NCI-H69 (cell line): Measurements from ENCODE around the gene SCGB1A1.
A peak's percentile ranks its signal among the peaks of the same experiment; 100 is the strongest.

ENCODE experiments used
- DNase-seq: peaks from one replicate; lab custom pipeline; 2025; lab: John Stamatoyannopoulos, UW

Gene SCGB1A1

GRCh38 chr11:62398011-62398994 lies 20.5 kb upstream of the SCGB1A1 start:
- DNase-seq = no peak

DNA sequence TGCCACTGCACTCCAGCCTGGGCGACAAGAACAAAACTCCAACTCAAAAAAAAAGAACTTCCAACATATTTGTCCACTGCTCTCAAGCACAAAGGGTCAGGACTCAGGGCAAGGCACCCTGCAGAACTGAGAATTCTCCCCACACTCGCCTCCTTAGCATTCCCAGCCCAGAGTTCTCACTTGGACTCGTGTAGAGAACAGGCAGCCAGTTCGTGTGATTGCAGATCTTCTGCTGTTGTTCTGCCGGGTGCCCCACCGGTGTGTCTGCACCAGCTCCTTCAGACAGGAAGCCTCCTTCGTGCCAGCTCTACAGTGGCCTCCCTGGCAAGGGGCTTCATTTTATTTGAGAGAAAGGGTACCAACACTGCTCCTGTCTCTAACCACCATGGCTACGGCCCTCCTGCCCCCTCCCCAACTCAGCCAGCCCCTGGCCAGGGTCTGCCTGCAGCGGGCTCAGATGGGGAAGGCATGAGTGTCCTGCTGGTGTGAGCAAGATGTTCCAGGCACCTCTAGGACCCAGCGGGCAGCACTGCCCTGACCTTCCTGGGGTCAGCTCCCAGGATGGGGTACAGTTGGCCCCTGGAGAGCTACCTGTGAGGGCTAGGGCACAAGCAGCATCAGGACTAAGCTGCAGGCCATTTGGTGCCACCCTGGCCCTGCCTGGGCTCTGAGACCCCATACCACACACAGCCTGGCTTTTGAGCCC lies 19.5 kb upstream of the SCGB1A1 start:
- DNase-seq = no peak

GRCh38 chr11:62399878-62400266 lies 19.0 kb upstream of the SCGB1A1 start:
- no peak for DNase-seq

DNA sequence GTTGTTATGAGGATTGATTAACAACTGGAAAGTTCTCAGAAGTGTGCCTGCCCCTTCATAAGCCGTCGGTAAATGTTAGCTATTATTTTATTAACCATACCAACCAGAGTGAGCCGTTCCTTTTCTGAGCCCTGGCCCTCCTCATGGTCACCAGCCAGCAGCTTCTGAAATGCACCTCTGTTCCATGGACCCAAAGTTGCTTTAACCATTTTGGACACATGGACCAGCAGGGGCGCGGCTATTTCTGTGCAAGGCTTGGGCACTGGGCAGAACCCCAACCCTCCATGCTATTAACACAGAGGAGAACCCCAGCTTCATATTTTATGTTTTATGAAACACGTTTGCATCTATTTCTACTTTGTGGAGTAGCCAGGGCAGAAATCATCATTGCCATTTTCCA lies 18.6 kb upstream of the SCGB1A1 start:
- DNase-seq = no peak

DNA sequence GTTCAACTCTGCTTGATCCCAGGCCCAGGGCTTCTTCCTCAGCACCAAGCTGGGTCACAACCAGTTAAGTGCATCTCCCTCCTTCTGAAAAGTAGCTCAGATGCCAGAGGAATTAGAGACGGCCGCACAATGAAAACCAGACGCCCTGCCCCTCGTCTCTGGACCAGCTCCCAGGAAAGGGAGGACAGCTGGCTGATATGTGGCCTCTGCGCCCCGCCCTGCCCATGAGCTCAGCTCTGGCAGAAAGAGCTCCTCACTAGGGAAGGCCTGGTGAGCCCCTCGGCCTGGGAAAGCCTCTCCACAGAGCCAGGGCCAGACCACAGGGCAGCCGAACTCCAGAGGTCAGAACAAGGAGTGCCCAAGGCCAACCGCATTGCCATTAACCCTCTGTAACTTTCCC lies 18.1 kb upstream of the SCGB1A1 start:
- no peak for DNase-seq

- DNase-seq = no peak
Observed at GRCh38 chr11:62401356-62401755, 17.5 kb upstream of the SCGB1A1 start.

- DNase-seq = no peak
Observed at GRCh38 chr11:62401811-62402210, 17.0 kb upstream of the SCGB1A1 start.

DNA sequence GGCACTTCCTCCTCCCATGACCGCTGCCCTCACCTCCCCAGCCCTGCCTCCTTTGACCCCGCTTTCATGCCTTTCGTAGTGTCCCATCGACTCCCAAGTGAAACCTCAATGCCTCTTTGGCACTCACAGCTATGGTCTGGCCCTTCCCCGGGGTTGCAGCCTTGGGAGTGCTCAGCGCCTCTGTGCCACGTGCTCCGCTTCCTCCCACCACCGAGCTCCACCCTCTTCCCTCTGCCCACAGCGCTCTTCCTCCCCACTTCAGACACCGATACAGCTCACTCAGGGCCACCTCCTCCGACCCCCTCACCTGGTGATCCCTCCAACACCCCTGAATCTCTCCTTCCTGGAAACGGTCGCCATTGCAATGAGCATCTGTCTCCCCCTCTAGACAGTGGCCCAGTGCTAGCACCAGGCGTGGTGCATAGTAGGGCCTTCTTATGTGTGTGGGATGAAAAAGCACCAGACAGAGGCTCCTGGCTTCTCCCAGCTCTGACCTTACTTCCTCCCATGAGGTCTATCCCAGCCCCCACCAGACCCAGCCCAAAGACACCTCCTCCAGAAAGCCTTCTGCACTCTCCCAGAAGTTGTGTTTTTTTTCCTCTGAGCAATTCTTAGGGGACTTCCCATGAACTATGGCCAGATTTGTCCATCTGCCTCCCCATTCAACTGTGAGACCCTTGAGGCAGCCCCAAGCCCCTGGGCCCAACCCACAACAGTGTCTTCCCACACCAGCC lies 16.4 kb upstream of the SCGB1A1 start:
- DNase-seq = no peak

GRCh38 chr11:62402960-62403730 lies 15.7 kb upstream of the SCGB1A1 start:
- no peak for DNase-seq

GRCh38 chr11:62404435-62404834 lies 14.4 kb upstream of the SCGB1A1 start:
- DNase-seq = no peak

- peak; percentile 38 for DNase-seq
Observed at GRCh38 chr11:62404901-62405300, 13.9 kb upstream of the SCGB1A1 start.

DNA sequence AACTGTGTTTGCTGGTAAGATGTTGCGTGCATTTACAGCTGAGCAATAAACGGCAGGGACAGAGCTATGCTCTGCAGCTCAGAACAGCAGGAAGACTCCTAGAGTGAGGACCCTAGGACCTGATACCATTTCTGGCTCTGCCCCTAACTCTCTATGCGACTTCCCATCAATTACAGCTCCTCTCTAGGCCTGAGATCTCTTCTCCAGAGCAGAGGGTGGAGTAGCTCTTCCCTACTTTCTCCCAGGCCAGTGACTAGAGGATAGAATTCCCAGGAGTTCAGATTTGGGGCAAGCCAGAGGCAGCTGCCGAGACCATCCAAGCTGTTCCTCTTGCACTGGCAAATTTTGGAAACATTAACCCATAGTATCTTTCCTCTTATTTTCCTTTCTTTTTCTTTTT lies 12.8 kb upstream of the SCGB1A1 start:
- no peak for DNase-seq

DNA sequence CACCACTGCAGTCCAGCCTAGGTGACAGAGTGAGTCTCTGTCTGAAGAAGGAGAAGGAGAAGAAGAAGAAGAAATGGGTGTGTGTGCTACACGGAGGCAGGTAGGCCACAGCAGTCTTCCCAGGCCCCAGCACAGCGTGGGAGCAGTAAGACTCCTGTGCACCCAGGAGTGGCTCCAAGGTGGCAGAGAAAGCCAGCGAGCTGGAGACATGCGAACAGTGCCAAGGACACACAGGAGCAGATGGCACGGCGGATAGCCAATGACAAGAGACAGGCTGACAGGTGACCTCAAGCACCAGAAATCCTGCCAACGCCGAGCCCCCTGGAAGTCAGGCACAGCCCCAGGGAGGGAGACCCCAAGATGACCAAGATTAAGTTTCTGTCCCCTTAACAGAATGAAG lies 9.0 kb upstream of the SCGB1A1 start:
- DNase-seq = no peak

- no peak for DNase-seq
Observed at GRCh38 chr11:62410972-62411371, 7.9 kb upstream of the SCGB1A1 start.

GRCh38 chr11:62411524-62411923 lies 7.3 kb upstream of the SCGB1A1 start:
- no peak for DNase-seq

- peak; percentile 27 for DNase-seq
Observed at GRCh38 chr11:62413060-62413696, 5.7 kb upstream of the SCGB1A1 start.

DNA sequence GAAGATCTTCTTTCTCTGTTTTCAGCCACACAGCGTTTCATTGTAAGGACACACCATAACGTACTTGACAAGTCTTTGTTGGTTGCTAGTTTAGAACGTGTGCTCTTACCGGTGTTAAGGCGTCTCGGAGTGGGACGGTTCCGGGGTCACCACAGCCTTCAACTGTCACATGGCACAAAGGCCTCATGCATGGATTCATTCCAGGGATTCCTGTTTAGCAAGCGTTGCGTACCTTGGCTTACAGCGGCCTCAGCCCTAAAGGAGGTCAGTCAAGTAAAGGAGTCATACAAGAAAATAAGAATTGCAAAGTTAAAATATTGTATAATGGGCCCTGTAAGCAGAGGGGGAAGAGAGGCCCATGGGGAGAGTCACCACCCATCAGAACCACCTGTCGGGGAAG lies 2.2 kb upstream of the SCGB1A1 start:
- DNase-seq = no peak

GRCh38 chr11:62418136-62418535 lies 697 bp upstream of the SCGB1A1 start:
- no peak for DNase-seq

DNA sequence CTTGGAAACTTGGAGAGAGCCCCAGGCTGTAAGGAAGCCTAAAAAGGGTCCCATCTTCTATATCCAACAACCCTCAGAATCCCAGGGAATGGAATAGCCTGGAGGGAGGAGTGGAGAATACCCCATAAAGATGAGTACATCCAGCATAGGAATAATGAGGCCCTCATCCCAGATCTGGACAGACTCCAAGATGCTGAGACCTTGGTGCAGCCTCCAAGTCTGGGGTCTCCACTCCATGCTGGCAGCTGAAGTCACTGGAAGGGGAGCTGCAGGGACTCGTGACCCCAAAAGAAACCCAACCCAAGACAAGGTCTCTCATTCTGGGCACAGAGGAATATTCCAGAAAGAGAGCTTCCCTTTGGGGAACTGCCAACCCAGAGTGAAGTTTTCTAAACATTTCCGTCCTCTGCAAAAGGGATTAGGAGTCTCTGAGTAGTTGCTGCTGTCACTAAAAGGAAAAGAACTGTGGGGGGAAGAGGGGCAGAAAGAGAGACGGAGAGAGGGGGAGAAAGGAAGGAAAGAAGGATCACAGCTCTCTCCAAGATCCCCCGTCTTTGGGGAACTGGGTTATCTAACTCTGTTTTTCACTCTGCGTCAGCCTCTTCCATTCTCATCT lies 589 bp downstream of the SCGB1A1 start:
- no peak for DNase-seq

DNA sequence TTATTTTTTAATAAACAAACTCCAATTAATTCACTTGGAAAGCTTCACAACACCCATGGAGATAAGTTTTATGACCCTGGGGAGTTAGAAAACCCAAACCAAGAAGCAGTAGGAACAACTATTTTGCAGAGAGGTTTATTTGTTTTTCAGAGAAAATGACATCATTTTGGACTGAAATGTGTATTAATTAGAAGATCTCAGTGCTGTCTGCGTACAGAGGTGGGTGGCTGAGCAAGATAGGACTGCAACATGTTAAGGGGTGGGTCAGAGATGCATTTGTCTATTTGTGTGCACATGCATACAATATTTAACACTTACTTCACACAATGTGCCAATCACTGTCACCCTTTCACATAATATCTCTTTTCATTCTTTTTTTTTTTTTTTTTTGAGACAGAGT lies 1.1 kb downstream of the SCGB1A1 start:
- DNase-seq = no peak

DNA sequence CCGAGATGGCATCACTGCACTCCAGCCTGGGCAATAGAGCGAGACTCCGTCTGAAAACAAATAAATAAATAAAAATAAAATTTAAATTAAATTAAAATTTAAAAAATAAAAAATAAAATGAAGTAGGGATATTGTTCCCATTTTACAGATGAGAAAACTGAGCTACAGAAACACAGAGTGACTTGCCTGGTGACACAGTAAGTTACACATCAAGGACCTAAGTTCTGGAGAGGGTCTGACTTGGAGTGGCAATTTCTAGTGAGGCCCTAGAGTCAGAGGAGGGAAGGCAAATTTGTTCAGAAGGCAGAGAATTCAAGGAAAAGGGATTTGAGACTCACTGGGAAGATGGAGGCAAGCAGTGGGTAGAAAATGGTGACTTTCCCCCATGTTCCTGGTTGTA lies 2.0 kb downstream of the SCGB1A1 start:
- no peak for DNase-seq
